HG03571 (cell line): ENCODE results near the gene DAGLA.
"Not testable (repeated sequence)": the region's sequence is repeated elsewhere in the genome, so short reads cannot be mapped to it uniquely, and the experiment has no call there.

Experiments used
- ATAC-seq: cut with Tn5 transposase; IDR thresholded peaks from one replicate; pipeline ENCODE4 v1.9.1; 2021; ENCODE audit not compliant: unreplicated experiment

The DAGLA gene, protein sequence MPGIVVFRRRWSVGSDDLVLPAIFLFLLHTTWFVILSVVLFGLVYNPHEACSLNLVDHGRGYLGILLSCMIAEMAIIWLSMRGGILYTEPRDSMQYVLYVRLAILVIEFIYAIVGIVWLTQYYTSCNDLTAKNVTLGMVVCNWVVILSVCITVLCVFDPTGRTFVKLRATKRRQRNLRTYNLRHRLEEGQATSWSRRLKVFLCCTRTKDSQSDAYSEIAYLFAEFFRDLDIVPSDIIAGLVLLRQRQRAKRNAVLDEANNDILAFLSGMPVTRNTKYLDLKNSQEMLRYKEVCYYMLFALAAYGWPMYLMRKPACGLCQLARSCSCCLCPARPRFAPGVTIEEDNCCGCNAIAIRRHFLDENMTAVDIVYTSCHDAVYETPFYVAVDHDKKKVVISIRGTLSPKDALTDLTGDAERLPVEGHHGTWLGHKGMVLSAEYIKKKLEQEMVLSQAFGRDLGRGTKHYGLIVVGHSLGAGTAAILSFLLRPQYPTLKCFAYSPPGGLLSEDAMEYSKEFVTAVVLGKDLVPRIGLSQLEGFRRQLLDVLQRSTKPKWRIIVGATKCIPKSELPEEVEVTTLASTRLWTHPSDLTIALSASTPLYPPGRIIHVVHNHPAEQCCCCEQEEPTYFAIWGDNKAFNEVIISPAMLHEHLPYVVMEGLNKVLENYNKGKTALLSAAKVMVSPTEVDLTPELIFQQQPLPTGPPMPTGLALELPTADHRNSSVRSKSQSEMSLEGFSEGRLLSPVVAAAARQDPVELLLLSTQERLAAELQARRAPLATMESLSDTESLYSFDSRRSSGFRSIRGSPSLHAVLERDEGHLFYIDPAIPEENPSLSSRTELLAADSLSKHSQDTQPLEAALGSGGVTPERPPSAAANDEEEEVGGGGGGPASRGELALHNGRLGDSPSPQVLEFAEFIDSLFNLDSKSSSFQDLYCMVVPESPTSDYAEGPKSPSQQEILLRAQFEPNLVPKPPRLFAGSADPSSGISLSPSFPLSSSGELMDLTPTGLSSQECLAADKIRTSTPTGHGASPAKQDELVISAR

GRCh38 chr11:61679893-61680621 is at the start of gene DAGLA:
DAGLA (plus strand) TSS chr11:61680391; CDS start chr11:61720156, 39,765 bp downstream.
- no peak for ATAC-seq

DNA sequence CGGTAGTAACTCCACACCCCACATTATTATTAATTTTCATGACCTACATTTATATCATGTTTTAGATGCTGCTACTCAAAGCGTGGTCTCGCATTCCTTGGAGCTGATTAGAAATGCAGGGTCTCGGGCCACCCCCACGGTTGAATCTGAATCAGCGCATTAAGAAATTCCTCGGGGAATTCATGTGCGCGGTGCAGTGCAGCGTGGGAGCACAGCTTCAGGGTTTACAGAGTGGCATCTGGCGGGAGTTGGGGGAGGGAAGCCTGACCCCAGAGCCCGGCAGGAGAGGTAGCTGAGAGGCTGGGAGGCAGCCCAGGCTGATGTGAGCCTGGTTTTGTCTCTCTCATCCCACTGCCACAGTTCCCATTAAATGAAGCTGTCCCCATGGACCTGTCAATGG is 48.1 kb upstream of the DAGLA start:
- no peak for ATAC-seq

DNA sequence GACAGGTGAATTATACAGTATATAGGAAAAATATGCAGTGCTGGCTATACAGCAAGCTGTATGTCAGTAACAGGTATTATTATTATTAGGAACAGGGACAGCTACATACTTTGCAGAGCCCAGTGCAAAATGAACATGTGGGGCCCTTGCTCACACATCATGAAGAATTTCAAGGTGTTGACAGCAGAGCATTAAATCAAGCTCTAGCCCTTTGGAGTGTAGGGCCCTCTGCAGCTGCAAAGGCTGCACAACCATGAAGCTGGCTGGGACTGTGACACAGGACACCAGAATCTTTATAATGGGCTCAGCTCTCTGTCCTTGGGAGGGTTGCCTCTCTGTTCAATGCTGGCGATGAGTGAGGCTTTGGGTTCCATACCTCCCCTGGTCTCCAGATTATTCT is 44.9 kb upstream of the DAGLA start:
- ATAC-seq = no peak

DNA sequence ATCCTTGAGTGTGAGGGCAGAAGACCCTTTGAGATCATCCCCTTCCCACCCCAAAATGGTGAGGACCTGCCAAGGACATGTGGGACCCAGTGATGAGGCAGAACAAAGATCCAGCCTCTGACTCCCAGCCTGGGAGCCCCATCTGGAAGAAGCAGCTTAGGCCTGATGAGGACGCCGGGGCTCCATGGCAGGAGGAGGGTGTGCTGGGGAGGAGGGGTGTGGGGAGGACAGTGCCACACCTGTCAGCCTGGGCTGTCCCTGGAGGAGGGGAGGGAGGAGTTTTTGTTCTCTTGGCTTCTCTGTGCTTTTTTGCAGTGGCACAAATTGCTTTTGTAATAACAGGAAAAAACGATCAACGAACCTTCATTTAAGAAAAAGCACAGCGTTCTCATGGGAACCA is 44.4 kb upstream of the DAGLA start:
- no peak for ATAC-seq

DNA sequence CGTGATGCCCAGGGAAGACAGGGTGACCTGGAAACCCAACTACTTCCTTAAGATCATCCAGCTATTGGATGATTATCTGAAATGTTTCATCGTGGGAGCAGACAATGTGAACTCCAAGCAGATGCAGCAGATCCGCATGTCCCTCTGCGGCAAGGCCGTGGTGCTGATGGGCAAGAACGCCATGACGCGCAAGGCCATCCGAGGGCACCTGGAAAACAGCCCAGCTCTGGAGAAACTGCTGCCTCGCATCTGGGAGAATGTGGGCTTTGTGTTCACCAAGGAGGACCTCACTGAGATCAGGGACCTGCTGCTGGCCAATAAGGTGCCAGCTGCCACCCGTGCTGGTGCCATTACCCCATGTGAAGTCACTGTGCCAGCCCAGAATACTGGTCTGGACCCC is 43.5 kb upstream of the DAGLA start:
- no peak for ATAC-seq

DNA sequence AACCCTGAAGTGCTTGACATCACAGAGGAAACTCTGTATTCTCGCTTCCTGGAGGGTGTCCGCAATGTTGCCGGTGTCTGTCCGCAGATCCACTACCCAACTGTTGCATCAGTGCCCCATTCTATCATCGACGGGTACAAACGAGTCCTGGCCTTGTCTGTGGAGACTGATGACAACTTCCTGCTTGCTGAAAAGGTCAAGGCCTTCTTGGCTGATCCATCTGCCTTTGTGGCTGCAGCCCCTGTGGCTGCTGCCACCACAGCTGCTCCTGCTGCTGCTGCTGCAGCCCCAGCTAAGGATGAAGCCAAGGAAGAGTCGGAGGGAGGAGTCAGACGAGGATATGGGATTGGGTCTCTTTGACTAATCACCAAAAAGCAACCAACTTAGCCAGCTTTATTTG is 42.9 kb upstream of the DAGLA start:
- no peak for ATAC-seq

DNA sequence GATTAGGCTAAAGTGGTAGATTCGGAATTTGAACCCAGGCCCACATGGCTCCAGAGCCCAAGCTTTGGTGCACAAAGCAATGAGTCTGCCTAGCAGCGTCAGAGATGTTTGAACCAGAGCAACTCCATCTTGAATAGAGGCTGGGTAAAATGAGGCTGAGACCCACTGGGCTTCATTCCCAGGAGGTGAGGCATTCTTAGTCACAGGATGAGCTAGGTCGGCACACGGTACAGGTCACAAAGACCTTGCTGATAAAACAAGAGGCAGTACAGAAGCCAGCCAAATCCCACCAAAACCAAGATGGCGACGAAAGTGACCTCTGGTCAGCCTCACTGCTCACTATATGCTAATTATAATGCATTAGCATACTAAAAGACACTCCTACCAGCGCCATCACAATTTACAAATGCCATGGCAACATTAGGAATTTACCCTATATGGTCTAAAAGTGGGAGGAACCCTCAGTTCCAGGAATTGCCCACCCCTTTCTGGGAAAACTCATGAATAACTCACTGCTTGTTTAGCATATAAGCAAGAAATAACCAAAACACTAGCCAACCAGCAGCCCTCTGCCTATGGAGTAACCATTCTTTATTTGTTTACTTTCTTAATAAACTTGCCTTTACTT is 40.3 kb upstream of the DAGLA start:
- ATAC-seq = no peak

DNA sequence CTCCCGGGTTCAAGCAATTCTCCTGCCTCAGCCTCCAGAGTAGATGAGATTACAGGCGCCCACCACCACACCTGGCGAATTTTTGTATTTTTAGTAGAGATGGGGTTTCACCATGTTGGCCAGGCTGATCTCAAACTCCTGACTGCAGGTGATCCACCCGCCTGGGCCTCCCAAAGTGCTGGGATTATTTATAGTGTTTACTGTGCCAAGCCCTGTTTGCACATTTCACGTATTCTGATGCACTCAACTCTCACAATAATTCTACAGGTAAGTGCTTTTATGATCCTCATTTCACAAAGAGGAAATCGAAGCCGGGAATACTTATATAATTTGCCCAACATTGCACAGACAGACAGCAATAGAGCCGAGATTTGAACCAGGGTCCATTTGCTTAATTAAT is 38.0 kb upstream of the DAGLA start:
- ATAC-seq = no peak

GRCh38 chr11:61645179-61645868 is 34.9 kb upstream of the DAGLA start:
- no peak for ATAC-seq

- no peak for ATAC-seq
Measured at GRCh38 chr11:61647529-61647928, 32.7 kb upstream of the DAGLA start.

GRCh38 chr11:61650781-61651571 is 29.2 kb upstream of the DAGLA start:
- ATAC-seq = no peak

- no peak for ATAC-seq
Measured at GRCh38 chr11:61652135-61652534, 28.1 kb upstream of the DAGLA start.

DNA sequence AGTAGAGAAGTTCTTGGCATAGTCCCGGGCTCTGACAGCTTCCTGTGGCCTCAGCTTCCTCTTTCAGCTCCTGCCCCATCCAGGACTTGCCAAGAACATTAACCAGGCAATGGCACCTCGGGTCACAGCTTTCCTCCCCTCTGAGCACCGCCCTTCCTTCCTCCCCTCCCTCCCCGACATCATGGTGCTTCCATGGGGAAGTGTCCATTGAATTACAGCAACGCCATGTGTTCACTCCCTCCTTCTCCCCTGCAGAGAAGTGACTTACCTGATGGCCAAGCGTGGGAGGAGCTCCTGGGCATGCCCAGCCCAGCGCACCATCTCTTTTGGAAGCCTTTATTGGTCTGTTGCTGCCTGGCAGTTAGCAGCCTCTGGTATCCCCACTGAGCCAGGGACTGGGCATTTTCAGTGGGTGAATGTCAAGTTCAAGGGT is 25.8 kb upstream of the DAGLA start:
- ATAC-seq = no peak

DNA sequence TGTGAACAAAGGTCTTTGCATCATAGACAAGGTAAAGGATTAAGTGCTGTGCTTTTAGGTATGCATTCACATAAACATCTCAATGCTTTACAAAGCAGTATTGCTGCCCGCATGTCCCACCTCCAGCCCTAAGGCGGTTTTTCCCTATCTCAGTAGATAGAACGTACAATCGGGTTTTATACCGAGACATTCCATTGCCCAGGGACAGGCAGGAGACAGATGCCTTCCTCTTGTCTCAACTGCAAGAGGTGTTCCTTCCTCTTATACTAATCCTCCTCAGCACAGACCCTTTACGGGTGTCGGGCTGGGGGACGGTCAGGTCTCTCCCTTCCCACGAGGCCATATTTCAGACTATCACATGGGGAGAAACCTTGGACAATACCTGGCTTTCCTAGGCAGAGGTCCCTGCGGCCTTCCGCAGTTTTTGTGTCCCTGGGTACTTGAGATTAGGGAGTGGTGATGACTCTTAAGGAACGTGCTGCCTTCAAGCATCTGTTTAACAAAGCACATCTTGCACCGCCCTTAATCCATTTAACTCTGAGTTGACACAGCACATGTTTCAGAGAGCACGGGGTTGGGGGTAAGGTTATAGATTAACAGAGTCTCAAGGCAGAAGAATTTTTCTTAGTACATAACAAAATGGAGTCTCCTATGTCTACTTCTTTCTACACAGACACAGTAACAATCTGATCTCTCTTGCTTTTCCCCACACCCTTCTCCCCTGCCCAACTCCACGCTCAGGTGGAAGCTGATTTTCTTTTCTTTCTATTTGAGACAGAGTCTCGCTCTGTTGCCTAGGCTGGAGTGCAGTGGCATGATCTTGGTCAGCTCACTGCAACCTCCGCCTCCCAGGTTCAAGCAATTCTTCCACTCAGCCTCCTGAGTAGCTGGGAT is 24.7 kb upstream of the DAGLA start:
- not testable (repeated sequence) for ATAC-seq

DNA sequence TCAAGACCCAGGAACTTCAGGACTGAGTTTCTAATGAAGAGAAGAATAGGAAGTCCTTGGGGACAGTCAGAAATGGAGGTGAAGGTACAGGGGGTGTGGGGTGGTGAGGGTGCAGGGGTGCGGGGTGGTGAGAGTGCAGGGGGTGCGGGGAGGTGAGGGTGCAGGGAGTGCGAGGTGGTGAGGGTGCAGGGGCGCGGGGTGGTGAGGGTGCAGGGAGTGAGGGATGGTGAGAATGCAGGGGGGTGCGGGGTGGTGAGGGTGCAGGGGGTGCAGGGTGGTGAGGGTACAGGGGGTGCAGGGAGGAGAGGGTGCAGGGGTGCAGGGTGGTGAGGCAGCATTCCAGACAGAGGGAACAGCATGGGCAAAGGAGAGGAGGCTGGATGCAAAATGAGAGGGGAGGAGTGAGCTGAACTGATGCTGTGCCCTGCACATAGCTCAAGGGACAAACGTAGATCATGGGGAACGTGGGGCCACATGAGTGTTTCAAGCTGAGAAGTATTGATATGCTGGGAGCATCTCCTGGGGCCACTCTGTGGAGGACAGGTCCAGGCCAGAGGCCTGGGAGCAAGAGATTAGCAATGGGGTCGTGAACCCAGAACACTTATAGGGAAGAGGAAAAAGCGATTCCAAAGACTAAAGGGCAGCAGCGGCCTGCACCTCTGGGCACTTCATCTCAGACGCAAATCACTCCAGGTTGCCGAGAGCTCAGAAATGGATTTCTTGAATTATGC is 23.7 kb upstream of the DAGLA start:
- no peak for ATAC-seq

DNA sequence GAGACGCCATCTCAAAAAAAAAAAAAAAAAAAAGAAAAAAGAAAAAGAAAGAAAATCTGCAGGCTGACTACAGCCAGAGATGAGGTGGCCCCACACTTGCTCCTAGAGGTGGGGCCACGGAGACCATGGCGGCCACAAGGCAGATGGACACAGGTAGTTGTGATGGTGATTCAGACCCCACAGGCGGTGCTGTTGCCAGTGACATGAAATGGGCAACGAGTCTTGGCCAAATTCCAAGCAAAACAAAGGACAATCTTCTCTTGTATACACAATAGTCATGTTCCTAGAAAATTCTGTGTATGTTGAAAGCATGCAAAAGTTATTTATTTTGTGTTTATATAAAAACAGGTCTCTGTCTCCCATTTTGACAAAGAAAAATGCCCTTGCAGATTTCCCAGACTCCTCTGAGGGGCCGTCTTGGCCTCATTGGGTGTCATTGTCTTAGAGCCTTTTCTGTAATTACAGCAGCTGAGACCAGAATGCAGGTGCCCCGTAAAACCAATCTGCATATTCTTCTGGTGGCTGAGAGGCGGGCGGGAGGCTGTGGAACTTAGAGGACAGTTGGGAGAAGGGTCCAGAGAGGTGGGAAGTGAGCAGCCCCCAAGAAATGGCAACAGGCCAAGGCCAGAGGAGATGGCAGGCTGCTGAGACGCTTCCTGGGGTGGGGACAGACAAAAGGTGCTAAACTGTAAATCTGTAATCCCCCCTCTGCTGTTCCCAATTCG is 22.5 kb upstream of the DAGLA start:
- no peak for ATAC-seq
